Rectal smooth muscle tissue (tissue), 1 donor: ENCODE measurements around the gene SLMAP.

ENCODE experiments used
- H3K27ac ChIP-seq: one replicate; pipeline ENCODE4 v1.7.0; 2013; ENCODE audit warnings: low read depth, low read length, inconsistent platforms
- H3K27me3 ChIP-seq: one replicate; pipeline ENCODE4 v1.7.0; 2013; ENCODE audit warnings: low read length; ENCODE audit not compliant: control insufficient read depth, insufficient read depth
- H3K36me3 ChIP-seq: one replicate; pipeline ENCODE4 v1.7.0; 2013; ENCODE audit warnings: low read length; ENCODE audit not compliant: control insufficient read depth, insufficient read depth
- H3K4me1 ChIP-seq: one replicate; pipeline ENCODE4 v1.7.0; 2013; ENCODE audit warnings: low read length; ENCODE audit not compliant: control insufficient read depth, insufficient read depth
- H3K4me3 ChIP-seq: one replicate; pipeline ENCODE4 v1.7.0; 2013; ENCODE audit warnings: low read length
- H3K9ac ChIP-seq: one replicate; pipeline ENCODE4 v1.7.0; 2013; ENCODE audit warnings: low read length

Gene SLMAP

GRCh38 chr3:57942872-57943283 is 186.8 kb downstream of the SLMAP start:
- Histone ChIP-seq H3K27me3 (no peaks in the 10 kb centered on the region), H3K9ac (no peak overlapping the region), H3K4me1 (peaks cover 23% of the 10 kb centered on the region), H3K36me3 (no peaks in the 10 kb centered on the region), H3K27ac (peak overlapping the region; percentile 82), H3K4me3 (no peak overlapping the region)

DNA sequence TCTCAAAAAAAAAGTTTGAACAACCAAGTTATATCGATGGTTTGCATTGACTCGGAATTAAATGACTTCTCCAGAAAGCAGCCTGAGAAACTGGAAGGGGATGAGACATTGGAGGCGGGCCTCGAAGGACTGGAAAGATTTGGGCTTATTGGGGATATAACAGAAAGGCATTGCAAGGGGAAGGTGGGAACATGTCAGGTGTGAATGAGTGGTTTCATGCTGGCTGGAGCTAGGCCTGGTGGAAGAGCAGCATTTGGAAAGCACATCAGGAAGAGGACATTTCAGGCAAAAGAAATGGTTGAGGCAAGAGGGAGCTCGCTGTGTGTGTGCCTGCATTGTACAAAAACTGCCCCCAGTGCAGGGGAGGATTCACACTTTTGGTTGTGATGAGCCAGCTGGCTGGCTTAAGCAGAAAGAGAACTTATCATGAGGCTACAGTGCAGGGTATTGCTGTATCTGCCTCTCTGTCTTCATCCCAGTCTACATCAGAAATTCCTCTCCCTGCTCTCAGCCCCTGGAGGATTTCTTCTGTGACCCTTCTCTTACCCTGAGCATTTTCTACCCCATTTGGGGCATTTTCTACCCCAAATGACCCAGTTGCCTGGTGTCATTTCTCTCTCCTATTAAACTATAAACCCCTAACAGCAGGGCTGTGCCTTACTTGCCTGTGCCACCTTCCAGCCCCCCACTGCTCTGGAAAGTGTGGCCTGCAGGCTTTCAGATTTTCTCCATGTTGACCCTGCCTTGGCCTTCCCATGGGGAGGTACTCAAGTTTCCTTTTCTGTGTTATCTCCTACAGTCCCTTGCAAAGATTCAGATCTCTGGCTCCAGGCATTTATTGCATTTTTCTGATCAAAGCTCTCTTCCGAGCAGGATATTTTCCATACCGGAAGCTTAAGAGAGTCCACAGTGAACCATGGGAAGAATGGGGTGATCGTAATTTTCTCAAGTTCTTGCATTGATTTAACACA is 187.7 kb downstream of the SLMAP start:
- no peaks in the 10 kb centered on the region for H3K36me3 ChIP-seq
- no peaks in the 10 kb centered on the region for H3K27me3 ChIP-seq
- peaks cover 32% of the 10 kb centered on the region for H3K4me1 ChIP-seq
- H3K27ac ChIP-seq, result peak overlapping the region; percentile 82
- H3K4me3 ChIP-seq, result no peak overlapping the region
- no peak overlapping the region for H3K9ac ChIP-seq

GRCh38 chr3:57946970-57947381 is 190.9 kb downstream of the SLMAP start:
- H3K9ac ChIP-seq, result no peak overlapping the region

DNA sequence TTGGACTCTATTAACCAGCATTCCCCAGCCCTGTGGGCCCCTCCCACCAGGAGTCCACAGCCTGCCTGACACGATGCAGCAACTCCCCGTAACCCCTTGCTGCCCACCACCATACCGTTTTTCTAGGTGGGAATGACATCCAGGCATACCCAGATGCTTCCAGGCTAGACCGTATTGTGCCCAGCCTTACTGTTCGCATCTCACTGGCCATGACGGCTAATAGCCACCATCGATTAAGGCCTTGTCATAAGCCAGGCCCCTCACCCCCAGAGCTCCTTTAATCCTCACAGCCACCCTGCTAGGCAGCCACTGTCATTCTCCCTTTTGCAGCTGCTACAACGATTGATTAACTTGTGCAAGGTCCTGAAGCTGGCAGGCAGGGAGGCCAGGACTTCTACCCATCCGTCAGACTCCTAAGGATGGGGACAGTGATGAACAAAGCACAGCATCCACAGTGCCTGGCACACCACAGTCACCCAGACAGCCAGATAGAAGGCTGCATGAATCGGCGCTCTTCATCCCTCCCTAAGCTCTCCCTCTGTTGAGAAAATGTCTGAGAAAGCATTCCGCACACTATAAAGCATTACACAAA is 192.1 kb downstream of the SLMAP start:
- Histone ChIP-seq H3K36me3 (no peaks in the 10 kb centered on the region), H3K27ac (peak overlapping the region; percentile 98), H3K27me3 (no peaks in the 10 kb centered on the region), H3K4me1 (peaks cover 50% of the 10 kb centered on the region), H3K4me3 (no peak overlapping the region), H3K9ac (no peak overlapping the region)

More at GRCh38 chr3:57946970-57947381, 190.9 kb downstream of the SLMAP start:
- peaks cover 47% of the 10 kb centered on the region for H3K4me1 ChIP-seq
- no peak overlapping the region for H3K27ac ChIP-seq
- H3K27me3 ChIP-seq, result no peaks in the 10 kb centered on the region
- no peak overlapping the region for H3K4me3 ChIP-seq
- H3K36me3 ChIP-seq, result no peaks in the 10 kb centered on the region

GRCh38 chr3:57948781-57949242 is 192.7 kb downstream of the SLMAP start:
- H3K27me3 ChIP-seq, result no peaks in the 10 kb centered on the region
- no peak overlapping the region for H3K4me3 ChIP-seq
- no peaks in the 10 kb centered on the region for H3K36me3 ChIP-seq
- H3K27ac ChIP-seq, result peak overlapping the region; percentile 98
- H3K9ac ChIP-seq, result no peak overlapping the region
- peaks cover 47% of the 10 kb centered on the region for H3K4me1 ChIP-seq

- no peaks in the 10 kb centered on the region for H3K36me3 ChIP-seq
- no peak overlapping the region for H3K4me3 ChIP-seq
- H3K9ac ChIP-seq, result no peak overlapping the region
- peaks cover 42% of the 10 kb centered on the region for H3K4me1 ChIP-seq
- H3K27me3 ChIP-seq, result no peaks in the 10 kb centered on the region
- H3K27ac ChIP-seq, result peak overlapping the region; percentile 98
These were observed 193.2 kb downstream of the SLMAP start for GRCh38 chr3:57949344-57949743.

- Histone ChIP-seq H3K9ac (no peak overlapping the region), H3K27ac (peak overlapping the region; percentile 98), H3K36me3 (no peaks in the 10 kb centered on the region), H3K4me1 (peaks cover 36% of the 10 kb centered on the region), H3K27me3 (no peaks in the 10 kb centered on the region), H3K4me3 (no peak overlapping the region)
These were observed 193.9 kb downstream of the SLMAP start for GRCh38 chr3:57949785-57950615.

DNA sequence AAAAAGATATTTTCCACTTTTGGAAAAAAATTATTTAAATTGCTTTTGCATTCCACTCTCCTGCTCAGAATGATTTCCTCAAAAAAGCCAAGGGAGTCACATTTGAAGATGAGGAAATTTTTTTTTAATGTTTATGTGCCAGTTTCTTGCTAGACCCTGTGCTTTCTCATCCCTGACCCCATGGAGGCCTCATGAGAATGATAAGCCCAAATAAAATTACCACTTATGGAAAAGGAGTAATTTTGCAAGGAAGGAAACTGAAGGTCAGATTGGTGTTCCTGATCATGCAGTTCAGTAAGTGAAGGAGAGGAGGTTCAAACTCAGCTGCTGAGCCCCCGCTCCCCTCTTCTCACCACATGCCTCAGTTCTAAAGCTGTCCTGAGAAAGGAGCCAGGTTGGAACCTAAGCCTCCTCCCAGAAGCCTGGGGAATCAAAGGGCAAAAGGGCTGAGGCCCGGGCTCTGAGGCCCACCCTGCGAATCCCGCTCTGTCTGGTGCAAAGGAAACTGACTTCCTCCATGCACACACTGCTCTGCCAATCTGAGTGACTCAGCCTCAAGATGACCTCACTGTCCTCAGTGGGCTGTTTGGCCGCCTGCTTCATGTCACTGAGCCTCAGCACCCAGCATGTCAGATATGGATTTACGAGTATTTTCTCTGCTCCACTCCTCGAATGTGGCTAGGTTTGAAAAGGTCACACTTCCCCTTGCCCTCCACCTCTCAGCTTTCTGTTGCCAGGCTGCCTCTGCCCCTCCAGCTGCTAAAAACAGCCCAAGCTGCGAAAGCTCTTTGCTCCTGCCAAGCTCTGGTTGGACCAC is 195.2 kb downstream of the SLMAP start:
- Histone ChIP-seq H3K36me3 (no peaks in the 10 kb centered on the region), H3K9ac (no peak overlapping the region), H3K27ac (peak overlapping the region; percentile 98), H3K4me1 (peaks cover 34% of the 10 kb centered on the region), H3K4me3 (no peak overlapping the region), H3K27me3 (no peaks in the 10 kb centered on the region)

GRCh38 chr3:57952208-57952631 is 196.1 kb downstream of the SLMAP start:
- Histone ChIP-seq H3K36me3 (no peaks in the 10 kb centered on the region), H3K27me3 (no peaks in the 10 kb centered on the region), H3K4me1 (peaks cover 34% of the 10 kb centered on the region), H3K4me3 (no peak overlapping the region), H3K9ac (no peak overlapping the region), H3K27ac (peak overlapping the region; percentile 98)

DNA sequence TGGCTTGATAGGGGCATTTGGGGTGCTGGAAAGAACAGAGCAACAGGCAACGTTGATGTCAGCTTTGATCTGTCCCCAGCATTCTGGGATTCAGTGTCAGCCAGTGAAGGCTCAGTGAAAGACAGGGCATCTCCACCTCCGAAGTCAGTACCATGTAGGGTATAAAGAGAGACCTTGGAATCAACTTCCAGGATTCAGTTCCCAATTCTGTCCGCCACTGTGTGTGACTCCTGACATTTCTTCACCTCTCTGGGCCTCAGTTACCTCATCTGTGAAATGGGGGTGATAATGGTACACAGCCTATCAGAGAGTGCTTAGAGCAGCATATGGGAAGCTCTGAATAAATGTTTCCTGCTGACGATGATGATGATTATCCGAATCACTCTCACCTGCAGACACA is 196.5 kb downstream of the SLMAP start:
- no peaks in the 10 kb centered on the region for H3K27me3 ChIP-seq
- no peaks in the 10 kb centered on the region for H3K36me3 ChIP-seq
- H3K27ac ChIP-seq, result peak overlapping the region; percentile 98
- H3K4me3 ChIP-seq, result no peak overlapping the region
- peaks cover 34% of the 10 kb centered on the region for H3K4me1 ChIP-seq
- no peak overlapping the region for H3K9ac ChIP-seq

DNA sequence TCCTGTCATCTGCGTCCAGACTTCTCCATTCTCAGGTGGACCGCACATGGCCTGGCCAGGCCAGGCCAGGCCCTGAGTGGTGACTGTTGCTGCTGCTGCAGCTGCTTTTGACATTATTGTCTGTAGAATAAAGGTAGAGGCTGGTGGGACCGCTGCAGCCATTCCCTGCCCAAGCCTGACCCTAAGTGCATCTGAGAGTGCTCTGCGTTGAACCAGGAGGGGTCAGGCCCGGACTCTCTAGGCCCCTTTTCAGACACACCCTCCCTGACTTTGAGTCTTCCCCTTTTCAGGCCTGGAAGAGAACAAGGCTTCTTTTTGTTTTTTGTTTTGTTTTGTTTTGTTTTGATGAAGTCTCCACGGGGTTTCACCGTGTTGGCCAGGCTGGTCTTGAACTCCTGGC is 197.5 kb downstream of the SLMAP start:
- peaks cover 26% of the 10 kb centered on the region for H3K4me1 ChIP-seq
- H3K9ac ChIP-seq, result no peak overlapping the region
- no peaks in the 10 kb centered on the region for H3K27me3 ChIP-seq
- no peaks in the 10 kb centered on the region for H3K36me3 ChIP-seq
- H3K4me3 ChIP-seq, result no peak overlapping the region
- H3K27ac ChIP-seq, result peak overlapping the region; percentile 98
